SH-SY5Y (cell line): ENCODE measurements around the gene HNRNPLL.

Experiments
- GATA2 ChIP-seq: IDR thresholded peaks from 2 replicates; pipeline ENCODE4 v1.6.1; 2011; ENCODE audit warnings: mild to moderate bottlenecking, low read depth, low read length
- GATA3 ChIP-seq: IDR thresholded peaks from 2 replicates; pipeline ENCODE4 v1.6.1; 2011; ENCODE audit warnings: low read depth, mild to moderate bottlenecking, low read length, moderate library complexity

- TF ChIP-seq GATA2 (no peak), GATA3 (no peak)
These were observed 17.7 kb upstream of the HNRNPLL start for GRCh38 chr2:38620282-38620977.
